Ovary (tissue), 9 donors: ENCODE data around the gene SPTLC1. TPM values are rescaled to one million over a fixed set of nuclear protein-coding genes. Genes with fewer than 3 reads are reported as not detected.
A peak's percentile ranks its signal among the peaks of the same experiment; 100 is the strongest.
"Not testable (repeated sequence)": the region's sequence is repeated elsewhere in the genome, so short reads cannot be mapped to it uniquely, and the experiment has no call there.

Experiments
- DNase-seq, 5 donors: peaks; one replicate each; pipeline ENCODE4 v3.0.0-alpha.2; 2019 to 2020
- H3K27ac ChIP-seq, 2 donors: fragments of 200-600 bp; one replicate each; pipeline versions ENCODE4 v1.5.1 to v1.8.0; 2019 to 2022
- H3K27me3 ChIP-seq: fragments of 200-600 bp; one replicate; pipeline ENCODE4 v1.8.0; 2022
- H3K36me3 ChIP-seq: fragments of 200-600 bp; sonication (generic); one replicate; pipeline ENCODE4 v1.5.1; 2019
- H3K4me1 ChIP-seq: one replicate; pipeline ENCODE4 v1.8.1; 2013; ENCODE audit warnings: mild to moderate bottlenecking, moderate library complexity; ENCODE audit not compliant: insufficient read depth
- H3K4me3 ChIP-seq: fragments of 200-600 bp; sonication (generic); one replicate; pipeline ENCODE4 v1.5.1; 2017
- H3K9me3 ChIP-seq, 2 donors: fragments of 200-600 bp in 1 of 2; sonication (generic) in 1 of 2; one replicate each; pipeline versions ENCODE4 v1.5.1 to v1.8.1; 2013 to 2019; ENCODE audit warnings: mild to moderate bottlenecking in 1 of 2, moderate library complexity in 1 of 2
- EP300 ChIP-seq: sonication (generic); formaldehyde crosslinking; IDR thresholded peaks from one replicate; pipeline ENCODE4 v1.6.1; 2017; ENCODE audit warnings: antibody characterized with exemption
- POLR2A ChIP-seq: fragments of 450-650 bp; IDR thresholded peaks from one replicate; pipeline ENCODE4 v1.6.1; 2017; ENCODE audit warnings: antibody characterized with exemption, mild to moderate bottlenecking, moderate library complexity
- WGBS, 3 donors: extraction: QIAGEN DNeasy Blood & Tissue Kit in 1 of 3; methylation state at CpG; one replicate each; pipeline versions ENCODE4 v1.1.5 to v1.1.7; 2013 to 2017; 5-methylcytosine and 5-hydroxymethylcytosine counted together
- intact Hi-C, 4 donors: fragments of 100-400 bp; cut with DNase I; formaldehyde crosslinking; loops; one replicate each; pipeline versions ENCODE4 v1.11.0 to v1.15.1; 2022 to 2023
- polyA plus RNA-seq, 2 donors: library from polyadenylated mRNA; stranded (reverse); fragments of 200-250 nt in 1 of 2; fragments of 350-450 nt in 1 of 2; fragmentation: Illumina TruSeq in 1 of 2; extraction: RNeasy Lipid Tissue Mini Kit (QIAGEN cat#74804) in 1 of 2; gene quantifications; one replicate each; pipeline ENCODE4 v1.2.3, GENCODE V29; 2013 to 2014
- total RNA-seq, 7 donors: library from RNA; depleted of rRNA in 2 of 7; stranded (reverse); fragments of >200 nt in 2 of 7; fragmentation: NEBNext Ultra II Directional in 3 of 7; extraction: Animal tissue kit (Norgen Biotek cat#: 25700) in 3 of 7; gene quantifications; one replicate each; pipeline versions ENCODE4 v1.1.0 to v1.2.4, GENCODE V29; 2016 to 2023
- TF ChIP-seq, protein P1 (sequence below), 3 donors: fragments of 450-650 bp in 2 of 3; fragments of 200-600 bp in 1 of 3; IDR thresholded peaks; one replicate each; pipeline versions ENCODE4 v1.5.1 to v1.8.0; 2016 to 2022; ENCODE audit warnings: antibody characterized with exemption in 3 of 3, mild to moderate bottlenecking in 1 of 3
- donor health status: DM: no; HTN: no; CAD: no; lungs with moderate emphysema.
- donor health status: DM: no; HTN: no; CAD: no.
- donor health status: Bipolar disorder and iron deficiency.
- donor health status: DM: yes; HTN: yes; CAD: no.
- donor health status: DM: no; HTN: no; CAD: no.
- donor health status: DM: yes; HTN: yes; CAD: no.

The SPTLC1 gene
- total and polyA plus RNA-seq, 9 donors: 54.3 to 80.2 (median 72.0) TPM

DNA sequence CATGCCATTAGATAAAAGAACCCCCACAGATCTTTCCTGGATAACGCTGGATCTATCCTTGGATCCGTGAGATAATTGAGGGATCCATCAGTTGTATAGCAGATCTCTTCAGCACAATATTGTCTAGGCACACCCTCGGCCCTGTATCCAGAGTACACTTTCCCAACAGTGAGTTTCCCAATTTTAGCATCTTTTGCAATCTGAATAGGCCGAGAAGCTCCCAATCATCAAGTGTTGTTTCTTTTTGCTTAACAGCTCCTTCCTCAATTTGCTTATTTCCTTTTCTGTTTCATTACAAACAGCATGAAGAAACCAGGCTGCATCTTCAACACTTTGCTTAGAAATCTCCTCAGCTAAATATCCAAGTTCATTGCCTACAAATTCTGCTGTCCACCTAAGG lies 4.4 kb upstream of the SPTLC1 start:
- WGBS, 3 donors: 64 to 76% (median 64%) methylated on average over 4 of the region's 4 CpGs
- no peaks in the 10 kb centered on the region for H3K27me3 ChIP-seq
- no peaks in the 10 kb centered on the region for H3K36me3 ChIP-seq
- DNase-seq: no peak
- no peak overlapping the region for H3K27ac ChIP-seq
- no peaks in the 10 kb centered on the region for H3K4me1 ChIP-seq
- no peaks in the 10 kb centered on the region for H3K9me3 ChIP-seq
- TF ChIP-seq POLR2A: no peak
- TF ChIP-seq EP300: no peak
- TF ChIP-seq, protein P1, sequence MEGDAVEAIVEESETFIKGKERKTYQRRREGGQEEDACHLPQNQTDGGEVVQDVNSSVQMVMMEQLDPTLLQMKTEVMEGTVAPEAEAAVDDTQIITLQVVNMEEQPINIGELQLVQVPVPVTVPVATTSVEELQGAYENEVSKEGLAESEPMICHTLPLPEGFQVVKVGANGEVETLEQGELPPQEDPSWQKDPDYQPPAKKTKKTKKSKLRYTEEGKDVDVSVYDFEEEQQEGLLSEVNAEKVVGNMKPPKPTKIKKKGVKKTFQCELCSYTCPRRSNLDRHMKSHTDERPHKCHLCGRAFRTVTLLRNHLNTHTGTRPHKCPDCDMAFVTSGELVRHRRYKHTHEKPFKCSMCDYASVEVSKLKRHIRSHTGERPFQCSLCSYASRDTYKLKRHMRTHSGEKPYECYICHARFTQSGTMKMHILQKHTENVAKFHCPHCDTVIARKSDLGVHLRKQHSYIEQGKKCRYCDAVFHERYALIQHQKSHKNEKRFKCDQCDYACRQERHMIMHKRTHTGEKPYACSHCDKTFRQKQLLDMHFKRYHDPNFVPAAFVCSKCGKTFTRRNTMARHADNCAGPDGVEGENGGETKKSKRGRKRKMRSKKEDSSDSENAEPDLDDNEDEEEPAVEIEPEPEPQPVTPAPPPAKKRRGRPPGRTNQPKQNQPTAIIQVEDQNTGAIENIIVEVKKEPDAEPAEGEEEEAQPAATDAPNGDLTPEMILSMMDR (IDR thresholded peaks at IDR 0.05): no peak
- H3K4me3 ChIP-seq: no peak overlapping the region
- intact Hi-C loops: loop anchor here in 2 of 4 donors (10.0 kb wide), 1 partner anchor 165 kb away; the partner anchor contains the start of gene ROR2 (in 2 of the 2)

DNA sequence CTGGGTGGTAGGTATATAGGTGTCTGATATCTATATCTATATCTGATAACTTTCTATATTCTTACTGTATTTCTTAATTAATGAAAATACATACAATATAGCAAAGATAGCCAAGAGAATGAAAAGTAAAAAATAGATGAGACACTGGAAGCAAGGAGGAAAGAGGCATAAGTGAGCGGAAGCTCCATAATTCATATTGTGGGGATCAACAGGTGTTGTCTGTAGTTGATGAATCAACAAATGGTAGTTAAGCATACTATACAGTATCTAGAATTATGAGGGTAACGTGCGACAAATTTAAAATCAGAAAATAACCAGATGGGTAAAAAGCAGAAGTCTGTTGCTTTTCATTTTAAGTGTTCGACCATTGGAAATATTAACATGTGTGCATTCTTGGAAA lies 7.1 kb downstream of the SPTLC1 start:
- H3K4me3 ChIP-seq: no peak overlapping the region
- DNase-seq: no peak
- H3K4me1 ChIP-seq: no peaks in the 10 kb centered on the region
- intact Hi-C loops: no loop called here
- TF ChIP-seq, protein P1 (IDR thresholded peaks at IDR 0.05): no peak
- no peak for TF ChIP-seq EP300
- no peak for TF ChIP-seq POLR2A
- H3K9me3 ChIP-seq: no peaks in the 10 kb centered on the region
- no peaks in the 10 kb centered on the region for H3K27me3 ChIP-seq
- 92 to 96% (median 93%) methylated on average over 4 of the region's 4 CpGs for WGBS, 3 donors
- H3K36me3 ChIP-seq: no peaks in the 10 kb centered on the region
- H3K27ac ChIP-seq: no peak overlapping the region

DNA sequence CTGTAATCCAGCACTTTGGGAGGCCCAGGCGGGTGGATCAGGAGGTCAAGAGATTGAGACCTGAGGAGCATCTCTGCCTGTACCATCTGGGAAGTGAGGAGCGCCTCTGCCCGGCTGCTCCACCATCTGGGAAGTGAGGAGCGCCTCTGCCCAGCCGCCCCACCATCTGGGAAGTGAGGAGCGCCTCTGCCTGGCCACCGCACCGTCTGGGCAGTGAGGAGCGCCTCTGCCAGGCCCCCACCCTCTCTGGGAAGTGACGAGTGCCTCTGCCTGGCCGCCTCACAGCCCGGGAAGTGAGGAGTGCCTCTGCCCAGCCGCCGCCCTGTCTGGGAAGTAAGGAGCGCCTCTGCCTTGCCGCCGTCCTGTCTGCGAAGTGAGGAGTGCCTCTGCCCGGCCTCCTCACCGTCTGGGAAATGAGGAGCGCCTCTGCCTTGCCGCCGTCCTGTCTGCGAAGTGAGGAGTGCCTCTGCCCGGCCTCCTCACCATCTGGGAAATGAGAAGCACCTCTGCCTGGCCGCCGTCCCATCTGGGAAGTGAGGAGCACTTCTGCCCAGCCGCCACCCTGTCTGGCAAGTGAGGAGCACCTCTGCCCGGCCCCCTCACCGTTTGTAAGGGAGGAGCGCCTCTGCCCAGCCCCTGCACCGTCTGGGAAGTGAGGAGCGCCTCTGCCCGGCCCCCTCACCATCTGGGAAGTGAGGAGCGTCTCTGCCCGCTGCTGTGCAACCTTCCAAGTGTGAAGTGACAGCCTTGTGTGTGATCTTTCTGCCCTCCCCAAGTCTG lies 9.6 kb downstream of the SPTLC1 start:
- H3K4me1 ChIP-seq, DNase-seq, intact Hi-C loops, H3K27ac ChIP-seq, H3K4me3 ChIP-seq, H3K9me3 ChIP-seq, H3K36me3 ChIP-seq, H3K27me3 ChIP-seq: not testable (repeated sequence)
- 94 to 98% (median 94%) methylated on average over 36 of the region's 36 CpGs for WGBS, 3 donors

DNA sequence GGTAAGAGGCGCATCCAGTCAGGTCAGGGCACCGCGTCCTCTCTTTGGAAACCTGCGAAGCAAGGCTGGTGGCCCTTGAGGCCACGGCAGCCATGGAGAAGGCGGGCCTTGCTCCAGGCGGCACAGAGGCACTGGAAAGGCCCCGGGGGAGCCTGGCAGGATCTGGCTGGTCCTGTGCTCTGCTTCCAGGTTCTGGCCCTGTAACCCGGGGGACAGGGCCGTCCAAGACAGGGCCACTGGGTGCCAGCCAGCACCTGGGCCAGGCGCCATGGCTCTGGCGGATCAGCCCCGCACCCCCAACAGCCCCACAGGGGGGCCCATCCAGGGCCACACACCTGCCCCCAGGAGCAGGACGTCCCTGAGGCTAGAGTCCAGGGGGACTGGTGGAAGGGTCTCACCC lies 11.6 kb downstream of the SPTLC1 start:
- 93 to 97% (median 97%) methylated on average over 14 of the region's 14 CpGs for WGBS, 3 donors
- H3K4me3 ChIP-seq, H3K9me3 ChIP-seq, H3K36me3 ChIP-seq, DNase-seq, H3K4me1 ChIP-seq, H3K27ac ChIP-seq, H3K27me3 ChIP-seq, intact Hi-C loops: not testable (repeated sequence)

DNA sequence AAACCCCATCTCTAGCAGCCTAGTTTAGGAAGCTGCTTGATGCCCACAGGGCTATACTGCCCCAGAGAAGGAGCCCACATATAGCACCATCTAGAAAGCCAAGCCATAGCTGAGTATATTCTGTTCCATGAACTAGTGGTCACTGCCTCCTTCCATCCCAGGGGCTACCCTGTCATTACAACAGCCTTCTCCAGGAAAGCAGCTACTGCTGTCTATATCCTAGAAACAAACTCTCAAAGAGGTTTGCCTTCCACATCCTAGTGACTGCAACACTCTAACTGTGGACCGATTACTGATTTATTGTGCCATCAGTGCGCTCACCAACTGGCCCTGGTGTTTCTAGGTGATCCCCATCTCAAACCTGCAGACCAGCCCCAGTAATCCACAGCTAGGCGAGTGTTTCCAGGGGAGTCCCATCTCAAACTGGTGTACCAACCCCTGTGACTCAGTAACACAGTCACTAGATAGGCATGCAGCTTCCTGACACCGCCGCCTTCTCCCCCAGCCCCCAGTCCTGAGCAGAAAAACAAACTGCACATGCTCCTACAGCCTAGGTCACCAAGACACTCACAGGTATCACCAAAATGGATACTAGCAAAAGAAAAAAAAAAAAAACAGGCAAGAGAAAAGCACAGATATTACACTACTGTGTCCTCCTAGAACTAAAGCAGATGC lies 14.8 kb downstream of the SPTLC1 start:
- H3K36me3 ChIP-seq: no peaks in the 10 kb centered on the region
- no peaks in the 10 kb centered on the region for H3K9me3 ChIP-seq
- 84 to 95% (median 94%) methylated on average over 5 of the region's 5 CpGs for WGBS, 3 donors
- no peak overlapping the region for H3K4me3 ChIP-seq
- H3K4me1 ChIP-seq: no peaks in the 10 kb centered on the region
- no peak overlapping the region for H3K27ac ChIP-seq
- no peaks in the 10 kb centered on the region for H3K27me3 ChIP-seq
- intact Hi-C loops: no loop called here
- no peak for TF ChIP-seq EP300
- DNase-seq: no peak

DNA sequence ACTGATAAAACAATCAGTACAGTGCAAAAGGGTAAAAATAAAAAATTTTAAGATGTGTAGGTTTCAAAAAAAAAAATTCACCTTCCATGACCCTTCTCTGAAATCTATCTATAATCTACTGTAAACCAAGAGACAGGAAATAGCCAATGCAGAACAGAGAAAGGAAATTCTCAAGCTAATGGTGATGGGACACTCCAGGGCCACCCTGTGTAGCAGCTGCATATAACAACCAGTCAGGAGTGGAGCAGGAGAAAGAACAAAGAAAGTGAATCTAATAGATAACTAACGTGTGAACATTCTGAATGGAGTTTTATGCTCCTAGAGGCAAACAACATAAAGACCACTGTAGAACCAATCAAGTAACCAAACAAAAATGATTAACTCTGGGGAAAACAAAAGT lies 16.6 kb downstream of the SPTLC1 start:
- no peaks in the 10 kb centered on the region for H3K36me3 ChIP-seq
- H3K4me1 ChIP-seq: no peaks in the 10 kb centered on the region
- H3K4me3 ChIP-seq: peak overlapping the region; percentile 26
- H3K9me3 ChIP-seq: no peaks in the 10 kb centered on the region
- WGBS, 3 donors: 67 to 86% (median 80%) methylated on average over 1 of the region's 1 CpG
- no peaks in the 10 kb centered on the region for H3K27me3 ChIP-seq
- intact Hi-C loops: no loop called here
- DNase-seq: no peak
- TF ChIP-seq, protein P1 (IDR thresholded peaks at IDR 0.05): no peak
- TF ChIP-seq EP300 (no peak), POLR2A (no peak)
- no peak overlapping the region for H3K27ac ChIP-seq
